Measurements from ENCODE around the gene PIF1.

PIF1 gene

DNA sequence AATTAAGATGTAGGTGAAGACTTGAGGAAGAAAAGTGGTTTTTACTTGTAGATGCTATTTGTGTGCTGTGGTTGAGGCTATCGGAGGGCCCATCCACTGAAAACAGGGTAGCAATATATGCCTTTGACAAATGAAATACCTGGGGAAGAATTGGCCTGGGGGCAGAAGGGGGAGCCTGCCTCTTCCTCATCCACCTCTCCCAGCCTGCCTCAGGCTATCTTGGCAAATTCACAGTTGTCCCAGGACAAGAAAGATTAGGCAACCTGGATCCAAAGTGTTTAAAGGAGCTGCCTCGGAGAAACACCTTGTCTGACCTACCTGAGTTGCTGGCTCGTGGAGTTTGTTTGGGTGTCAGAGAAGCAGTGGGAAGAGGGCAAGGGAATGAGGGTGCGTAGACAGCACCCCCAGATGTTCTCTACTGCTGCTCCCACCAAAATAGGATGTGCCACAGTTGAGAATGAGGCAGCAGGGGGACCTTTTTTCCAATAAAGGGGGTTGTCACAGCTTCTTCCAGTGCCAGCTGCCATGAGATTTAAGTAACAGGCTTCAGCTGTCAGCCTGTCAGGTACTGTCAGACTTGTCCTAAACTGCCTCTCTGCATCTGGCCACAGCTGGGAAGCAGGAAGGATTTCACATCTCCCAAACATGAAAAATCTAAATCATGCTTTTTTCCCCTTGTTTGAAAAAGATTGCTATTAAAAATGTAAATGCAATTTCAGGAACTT, 25.5 kb upstream of the PIF1 start:
- Histone ChIP-seq H3K27ac (peak overlapping the region in 17 of 21 experiments; percentile 8 to 76 (median 62)), H3K4me3 (no peak overlapping the region)

DNA sequence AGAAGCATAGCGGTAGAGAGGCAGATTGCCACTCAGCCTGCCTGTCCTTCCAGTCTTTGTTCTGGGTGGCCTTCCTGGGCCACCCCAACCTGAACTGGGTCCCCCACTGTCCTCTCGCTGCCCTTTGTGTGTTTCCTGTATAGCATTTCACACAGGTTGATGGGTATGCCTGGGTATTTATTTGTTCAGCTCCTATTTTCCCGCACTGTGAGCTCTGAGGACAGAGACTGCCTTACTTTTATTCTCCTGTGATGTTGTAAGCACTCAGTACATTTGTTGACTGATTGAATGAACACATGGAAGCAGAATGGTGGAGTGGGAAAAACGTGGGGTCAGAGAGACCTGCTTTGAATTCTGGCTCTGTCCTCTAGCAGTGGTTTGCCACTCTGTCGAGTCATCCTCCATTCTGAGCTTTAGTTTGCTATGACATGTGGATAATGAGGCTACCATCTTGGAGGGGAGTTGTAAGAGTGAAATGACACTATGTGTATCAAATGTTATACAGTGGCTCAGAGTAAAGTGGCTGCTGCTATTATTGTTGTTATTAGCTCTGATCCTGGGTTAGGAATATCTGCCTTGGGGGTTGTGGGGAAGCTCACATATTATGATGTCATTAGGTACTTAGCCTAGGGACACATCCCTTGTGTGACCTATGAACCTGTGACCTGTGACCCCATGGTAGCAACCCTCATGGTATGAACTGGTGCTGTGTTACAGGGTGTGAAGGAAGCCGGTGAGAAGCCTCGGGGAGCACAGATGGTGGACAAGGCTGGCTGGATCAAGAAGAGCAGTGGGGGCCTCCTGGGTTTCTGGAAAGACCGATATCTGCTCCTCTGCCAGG, 22.6 kb upstream of the PIF1 start:
- no peak overlapping the region for H3K4me3 ChIP-seq
- H3K27ac ChIP-seq = peak overlapping the region in 9 of 21 experiments; percentile 2 to 95 (median 28)

GRCh38 chr15:64847448-64847847, 22.0 kb upstream of the PIF1 start:
- Histone ChIP-seq H3K4me3 (no peak overlapping the region), H3K27ac (peak overlapping the region in 10 of 21 experiments; percentile 2 to 95 (median 24))

DNA sequence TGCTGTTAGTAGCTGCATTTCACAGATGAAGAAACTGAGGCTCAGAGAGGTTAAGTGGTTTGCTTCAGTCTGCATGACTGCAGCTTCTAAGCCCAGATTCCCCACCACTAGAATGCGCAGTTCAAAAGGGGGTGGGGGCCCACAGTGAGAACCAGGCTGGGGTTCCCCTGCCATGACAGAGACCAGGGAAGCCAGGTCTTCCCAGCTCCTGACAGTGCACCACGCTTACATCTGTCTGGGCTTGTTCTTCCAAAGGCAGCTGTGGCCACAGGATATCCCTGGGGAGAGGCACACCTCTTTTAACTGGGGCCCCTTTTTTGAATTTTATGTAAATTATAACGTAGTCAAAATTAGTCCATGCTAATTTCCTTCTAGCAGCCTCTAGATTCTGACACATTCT, 21.6 kb upstream of the PIF1 start:
- no peak overlapping the region for H3K4me3 ChIP-seq
- peak overlapping the region in 12 of 21 experiments; percentile 2 to 95 (median 28) for H3K27ac ChIP-seq

GRCh38 chr15:64845831-64846595, 20.6 kb upstream of the PIF1 start:
- peak overlapping the region in 19 of 21 experiments; percentile 50 to 99 (median 94) for H3K27ac ChIP-seq
- H3K4me3 ChIP-seq = peak overlapping the region in 4 of 7 experiments; percentile 6 to 89 (median 46)

- H3K27ac ChIP-seq = peak overlapping the region in 20 of 21 experiments; percentile 31 to 99 (median 94)
- H3K4me3 ChIP-seq = peak overlapping the region; percentile 6 to 93 (median 85)
Measured at GRCh38 chr15:64845183-64845611, 19.8 kb upstream of the PIF1 start.

DNA sequence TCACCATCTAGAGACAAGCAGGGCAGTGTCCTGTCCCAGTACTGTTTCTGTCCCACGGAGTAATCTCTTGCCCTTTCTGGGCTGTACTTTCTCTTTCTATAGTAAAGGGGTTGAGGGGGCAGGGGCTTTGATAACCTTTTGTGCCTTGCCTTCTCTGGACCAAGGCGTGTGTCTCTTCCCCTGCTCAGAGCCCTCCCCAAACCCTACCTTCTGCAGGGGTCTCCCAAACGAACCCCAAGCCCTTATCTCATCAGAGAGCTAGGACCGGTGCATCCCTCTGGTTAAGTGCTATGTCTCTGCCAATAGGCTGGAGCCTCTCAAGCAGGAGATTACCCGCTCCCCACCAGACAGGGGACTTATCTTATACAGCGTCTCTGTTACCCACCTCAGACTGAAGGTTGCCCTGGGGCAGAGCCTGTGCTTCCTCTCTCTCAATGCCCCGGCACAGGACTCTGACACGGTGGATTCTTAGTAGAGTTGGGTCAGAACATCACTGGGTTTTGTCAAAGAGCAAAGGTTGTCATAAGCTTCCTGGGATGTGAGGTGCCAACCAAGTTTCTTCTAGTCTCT, 19.2 kb upstream of the PIF1 start:
- Histone ChIP-seq H3K27ac (peak overlapping the region in 20 of 21 experiments; percentile 6 to 99 (median 94)), H3K4me3 (peak overlapping the region; percentile 66 to 93 (median 86))

GRCh38 chr15:64843991-64844390, 18.5 kb upstream of the PIF1 start:
- Histone ChIP-seq H3K4me3 (peak overlapping the region; percentile 66 to 93 (median 86)), H3K27ac (peak overlapping the region in 20 of 21 experiments; percentile 37 to 99 (median 94))

- peak overlapping the region; percentile 66 to 93 (median 86) for H3K4me3 ChIP-seq
- H3K27ac ChIP-seq = peak overlapping the region in 20 of 21 experiments; percentile 53 to 99 (median 94)
Measured at GRCh38 chr15:64842986-64843561, 17.6 kb upstream of the PIF1 start.

DNA sequence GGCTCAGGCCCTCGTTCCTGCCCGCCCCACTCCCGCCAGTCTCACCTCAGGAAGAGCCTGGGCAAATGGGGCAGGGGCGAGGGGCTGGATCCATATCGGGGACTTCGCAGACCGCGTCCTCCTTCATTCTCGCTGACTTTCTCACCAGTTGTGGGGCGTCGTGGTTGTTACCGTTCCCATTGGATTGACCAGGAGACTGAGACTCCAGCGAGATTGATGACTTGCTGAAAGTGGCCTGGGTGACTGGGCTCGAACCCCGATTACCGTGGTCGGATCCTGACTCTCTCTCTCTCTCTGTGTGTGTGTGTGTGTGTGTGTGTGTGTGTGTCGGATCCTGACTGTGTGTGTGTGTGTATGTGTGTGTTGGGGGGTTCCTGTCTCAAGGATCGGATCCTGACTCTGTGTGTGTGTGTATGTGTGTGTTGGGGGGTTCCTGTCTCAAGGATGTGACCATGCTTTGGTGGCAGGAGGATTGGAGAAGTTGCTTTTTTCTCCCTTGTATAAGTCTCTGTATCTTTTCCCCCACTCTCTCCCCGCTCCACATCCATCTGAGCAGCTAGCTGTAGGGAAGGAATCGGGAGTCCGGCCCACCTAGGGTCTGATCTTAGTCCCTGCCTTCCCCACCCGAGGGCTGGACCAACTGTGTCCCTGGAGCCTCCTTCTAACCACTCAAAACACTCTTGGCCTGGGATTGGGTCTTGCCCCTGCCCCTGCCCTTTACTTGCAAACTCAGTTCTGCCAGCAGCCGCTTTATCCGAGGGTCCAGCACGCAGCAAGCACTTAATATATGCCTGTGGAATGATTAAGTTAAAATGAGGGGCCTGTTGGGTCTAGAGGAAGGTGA, 16.9 kb upstream of the PIF1 start:
- peak overlapping the region; percentile 66 to 93 (median 86) for H3K4me3 ChIP-seq
- peak overlapping the region; percentile 79 to 99 (median 93) for H3K27ac ChIP-seq

GRCh38 chr15:64841344-64842095, 16.1 kb upstream of the PIF1 start, which contains the start of gene PLEKHO2:
PLEKHO2 (plus strand) TSS chr15:64841915; CDS start chr15:64842017, 102 bp downstream.
- peak within 1 kb of the TSS; percentile 79 to 99 (median 93) for H3K27ac ChIP-seq

DNA sequence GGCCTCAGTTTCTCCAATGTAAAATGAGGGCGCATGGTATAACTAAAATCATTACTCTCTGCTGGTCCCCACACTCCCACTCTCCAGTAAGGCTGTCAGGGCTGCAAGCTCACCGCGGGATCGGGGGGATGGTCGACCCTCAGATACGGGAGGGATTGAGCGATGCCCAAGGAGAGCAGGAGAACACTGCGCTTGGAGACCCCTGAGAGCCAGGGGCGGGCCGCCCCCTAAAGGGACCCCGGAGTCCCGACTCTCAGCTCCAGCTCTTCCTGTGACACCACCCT, 15.6 kb upstream of the PIF1 start:
- H3K27ac ChIP-seq = peak overlapping the region; percentile 47 to 99 (median 92)
- peak overlapping the region; percentile 66 to 93 (median 86) for H3K4me3 ChIP-seq

More at GRCh38 chr15:64841344-64842095, 16.1 kb upstream of the PIF1 start, which contains the start of gene PLEKHO2:
- H3K4me3 ChIP-seq = peak within 1 kb of the TSS; percentile 66 to 93 (median 86)

- Histone ChIP-seq H3K4me3 (no peak overlapping the region), H3K27ac (peak overlapping the region in 7 of 21 experiments; percentile 4 to 74 (median 29))
Measured at GRCh38 chr15:64837502-64837901, 12.1 kb upstream of the PIF1 start.

DNA sequence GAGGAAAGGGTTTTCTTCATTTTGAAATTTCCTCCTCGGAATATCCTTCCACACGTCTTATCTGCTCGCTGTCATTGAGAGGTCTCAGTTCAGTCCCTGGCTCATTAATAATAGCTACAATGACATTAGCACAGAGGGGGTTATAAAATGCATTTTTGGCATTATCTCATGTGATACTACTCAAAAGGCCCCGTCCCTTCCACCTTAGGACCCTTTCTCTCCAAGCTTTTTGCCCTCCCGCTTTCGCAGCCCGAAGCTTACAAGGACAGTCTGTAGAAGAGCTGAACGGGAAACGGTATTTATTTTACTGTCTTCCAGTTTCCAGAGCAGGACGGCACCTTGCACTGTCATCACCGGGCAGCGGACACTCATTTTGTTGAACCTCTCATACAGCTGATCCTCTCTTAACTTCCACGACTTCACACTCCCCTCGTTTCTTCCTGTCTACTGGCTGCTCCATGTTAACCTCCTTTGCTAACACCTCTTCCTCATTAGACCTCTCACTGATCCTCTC, 10.6 kb upstream of the PIF1 start:
- peak overlapping the region in 1 of 7 experiments; percentile 9 for H3K4me3 ChIP-seq

GRCh38 chr15:64833690-64834089, 8.2 kb upstream of the PIF1 start:
- H3K27ac ChIP-seq = no peak overlapping the region
- H3K4me3 ChIP-seq = no peak overlapping the region

More for the DNA sequence above, 10.6 kb upstream of the PIF1 start:
- H3K27ac ChIP-seq = peak overlapping the region in 12 of 21 experiments; percentile 13 to 69 (median 52)

GRCh38 chr15:64828985-64829384, 3.5 kb upstream of the PIF1 start:
- no peak overlapping the region for H3K27ac ChIP-seq
- no peak overlapping the region for H3K4me3 ChIP-seq

GRCh38 chr15:64824929-64825430, 467 bp downstream of the PIF1 start:
- Histone ChIP-seq H3K4me3 (peak overlapping the region; percentile 19 to 40 (median 26)), H3K27ac (no peak overlapping the region)

Measured in skin epidermis (tissue), 12 donors.